ENCODE results near the gene COL5A1. TPM values are rescaled to one million over a fixed set of nuclear protein-coding genes. Genes with fewer than 3 reads are reported as not detected.

Gene COL5A1
- polyA plus RNA-seq, 1 donor (not counting 4 experiments of a cell fraction or from before 2014, with no cell fraction given), result 3.1 TPM

DNA sequence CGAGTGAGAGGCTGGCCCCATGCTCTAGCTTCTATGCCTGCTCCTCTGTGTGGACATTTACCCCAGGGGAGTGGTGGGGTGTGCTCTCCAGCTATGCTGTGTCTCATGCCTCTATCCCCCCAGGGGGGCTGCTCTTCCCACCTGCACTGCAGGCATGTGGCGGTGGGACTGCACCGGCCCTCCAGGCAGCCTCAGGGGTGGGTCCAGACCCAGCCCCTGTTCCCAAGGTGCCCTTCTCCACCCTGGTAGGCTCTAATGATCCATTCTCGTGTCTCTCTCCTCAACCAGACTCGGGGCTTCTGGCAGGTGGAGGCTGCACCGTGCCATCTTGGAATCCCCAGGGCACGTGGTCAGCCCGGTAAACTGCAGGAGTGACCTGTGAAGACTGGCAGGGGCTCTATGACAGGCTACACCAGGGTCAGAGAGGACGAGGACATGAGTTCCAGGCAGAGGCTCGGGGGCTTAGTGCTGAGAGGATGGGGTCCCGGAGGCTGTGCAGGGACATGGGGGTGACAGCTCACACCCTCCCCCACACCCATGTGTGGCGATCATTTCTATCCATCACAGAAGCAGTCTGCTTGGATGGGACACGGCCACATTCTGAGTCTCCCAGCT, 22.7 kb upstream of the COL5A1 start:
- DNase-seq (ENCODE audit: low read depth, low spot score) (no peak), FAIRE-seq (no peak)
- Histone ChIP-seq H3K4me3 (ENCODE audit: control insufficient read depth in 2 of 3, extremely low read depth in 1 of 3, insufficient read depth in 2 of 3, low read depth in 1 of 3, low read length in 3 of 3) (no peak overlapping the region), H3K27me3 (ENCODE audit: control insufficient read depth, extremely low read depth, insufficient read depth, low read length) (no peaks in the 10 kb centered on the region), H3K9me3 (ENCODE audit: control insufficient read depth, low read depth, low read length) (no peaks in the 10 kb centered on the region), H4K20me1 (ENCODE audit: control insufficient read depth, extremely low read depth, insufficient read depth, low read length) (no peaks in the 10 kb centered on the region), H3K9me1 (ENCODE audit: control insufficient read depth, extremely low read depth, insufficient read depth, low read length) (no peaks in the 10 kb centered on the region), H3K4me2 (ENCODE audit: control insufficient read depth, extremely low read depth, insufficient read depth, low read depth, low read length) (no peak overlapping the region), H3K79me2 (ENCODE audit: control insufficient read depth, insufficient read depth, low read length) (no peaks in the 10 kb centered on the region), H3K36me3 (ENCODE audit: control insufficient read depth in 2 of 2, extremely low read depth in 1 of 2, insufficient read depth in 2 of 2, low read length in 2 of 2) (no peaks in the 10 kb centered on the region), H3K4me1 (ENCODE audit: control insufficient read depth, extremely low read depth, insufficient read depth, low read length) (no peaks in the 10 kb centered on the region), H3K9ac (ENCODE audit: control insufficient read depth, extremely low read depth, insufficient read depth, low read length) (no peak overlapping the region), H3K27ac (ENCODE audit: control insufficient read depth, insufficient read depth, low read length) (no peak overlapping the region), H2AFZ (ENCODE audit: control insufficient read depth, low read length) (no peak overlapping the region)
- TF ChIP-seq EZH2 (IDR thresholded peaks at IDR 0.05; ENCODE audit: low read length) (no peak), CTCF (optimal IDR thresholded peaks at IDR 0.05 in 1 of 3, IDR thresholded peaks at IDR 0.05 in 1 of 3, conservative IDR thresholded peaks at IDR 0.05 in 1 of 3; ENCODE audit: extremely low read depth in 1 of 3, insufficient read depth in 2 of 3, low read length in 3 of 3) (no peak)
- dilution Hi-C loops (cut with MboI; ENCODE audit: extremely low pct_ligation_motif_present, low sequenced_read_pairs), result no loop called here

DNA sequence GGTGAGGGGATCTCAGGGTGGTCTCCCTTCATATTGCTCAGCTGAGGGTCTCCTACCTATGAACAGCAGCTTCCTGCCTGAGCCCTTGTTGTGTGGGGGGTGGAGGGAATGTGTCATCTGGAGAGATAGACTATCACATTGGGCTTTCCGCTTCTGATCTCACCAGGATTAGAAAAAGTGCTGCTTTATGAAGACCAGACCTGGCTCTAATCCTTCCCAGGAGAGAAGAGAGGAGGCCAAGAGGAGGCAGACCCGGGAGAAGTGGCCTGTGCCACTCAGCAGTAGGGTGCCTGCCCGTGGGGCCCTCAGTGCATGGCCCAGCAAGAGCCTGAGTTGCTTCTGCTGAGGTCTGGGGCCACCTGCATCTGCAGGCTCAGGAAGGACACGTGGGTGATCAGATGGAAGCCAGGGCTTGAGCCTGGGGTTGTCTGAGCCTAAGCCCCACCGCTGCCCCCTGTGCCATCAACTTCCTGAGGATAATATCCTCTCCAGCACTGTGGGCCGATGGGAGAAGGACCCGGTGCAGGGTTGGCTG, 22.1 kb upstream of the COL5A1 start:
- no peak overlapping the region for H2AFZ ChIP-seq (ENCODE audit: control insufficient read depth, low read length)
- H3K27ac ChIP-seq (ENCODE audit: control insufficient read depth, insufficient read depth, low read length), result no peak overlapping the region
- H3K4me3 ChIP-seq (ENCODE audit: control insufficient read depth in 2 of 3, extremely low read depth in 1 of 3, insufficient read depth in 2 of 3, low read depth in 1 of 3, low read length in 3 of 3), result no peak overlapping the region
- H3K9me1 ChIP-seq (ENCODE audit: control insufficient read depth, extremely low read depth, insufficient read depth, low read length), result no peaks in the 10 kb centered on the region
- H3K9ac ChIP-seq (ENCODE audit: control insufficient read depth, extremely low read depth, insufficient read depth, low read length), result no peak overlapping the region
- no peak for FAIRE-seq
- TF ChIP-seq CTCF (optimal IDR thresholded peaks at IDR 0.05 in 1 of 3, IDR thresholded peaks at IDR 0.05 in 1 of 3, conservative IDR thresholded peaks at IDR 0.05 in 1 of 3; ENCODE audit: extremely low read depth in 1 of 3, insufficient read depth in 2 of 3, low read length in 3 of 3) (no peak), EZH2 (IDR thresholded peaks at IDR 0.05; ENCODE audit: low read length) (no peak)
- dilution Hi-C loops (cut with MboI; ENCODE audit: extremely low pct_ligation_motif_present, low sequenced_read_pairs), result no loop called here
- no peaks in the 10 kb centered on the region for H4K20me1 ChIP-seq (ENCODE audit: control insufficient read depth, extremely low read depth, insufficient read depth, low read length)
- no peaks in the 10 kb centered on the region for H3K9me3 ChIP-seq (ENCODE audit: control insufficient read depth, low read depth, low read length)
- no peaks in the 10 kb centered on the region for H3K79me2 ChIP-seq (ENCODE audit: control insufficient read depth, insufficient read depth, low read length)
- no peak for DNase-seq (ENCODE audit: low read depth, low spot score)
- peaks cover 4% of the 10 kb centered on the region for H3K4me1 ChIP-seq (ENCODE audit: control insufficient read depth, extremely low read depth, insufficient read depth, low read length)
- no peak overlapping the region for H3K4me2 ChIP-seq (ENCODE audit: control insufficient read depth, extremely low read depth, insufficient read depth, low read depth, low read length)
- no peaks in the 10 kb centered on the region for H3K27me3 ChIP-seq (ENCODE audit: control insufficient read depth, extremely low read depth, insufficient read depth, low read length)
- no peaks in the 10 kb centered on the region for H3K36me3 ChIP-seq (ENCODE audit: control insufficient read depth in 2 of 2, extremely low read depth in 1 of 2, insufficient read depth in 2 of 2, low read length in 2 of 2)
